Aorta (tissue), 5 donors: Measurements from ENCODE around the gene PHLDB1. TPM values are rescaled to one million over a fixed set of nuclear protein-coding genes. Genes with fewer than 3 reads are reported as not detected.
"Not testable (repeated sequence)": the region's sequence is repeated elsewhere in the genome, so short reads cannot be mapped to it uniquely, and the experiment has no call there.

ENCODE experiments used
- ATAC-seq: fragments of 200-7000 bp; cut with Tn5 transposase; one replicate; pipeline ENCODE4 v1.9.1; 2022; ENCODE audit warnings: moderate library complexity; ENCODE audit not compliant: low FRiP score
- DNase-seq, 2 donors: peaks; one replicate each; pipeline ENCODE4 v3.0.0-alpha.2; 2020
- H3K27ac ChIP-seq, 2 donors: one replicate each; pipeline ENCODE4 v1.5.1; 2013; ENCODE audit warnings: low read length in 2 of 2, mild to moderate bottlenecking in 2 of 2, moderate library complexity in 2 of 2, control low read depth in 1 of 2, inconsistent platforms in 1 of 2, low read depth in 1 of 2
- H3K27me3 ChIP-seq, 2 donors: one replicate each; pipeline ENCODE4 v1.6.1; 2013; ENCODE audit warnings: control low read depth in 1 of 2, low read length in 1 of 2, mild to moderate bottlenecking in 1 of 2, moderate library complexity in 1 of 2; ENCODE audit not compliant: insufficient read depth in 2 of 2, control insufficient read depth in 1 of 2
- H3K36me3 ChIP-seq, 2 donors: one replicate each; pipeline ENCODE4 v1.6.1; 2013; ENCODE audit warnings: control low read depth in 1 of 2, low read length in 1 of 2, mild to moderate bottlenecking in 1 of 2; ENCODE audit not compliant: insufficient read depth in 2 of 2, control insufficient read depth in 1 of 2
- H3K4me1 ChIP-seq, 2 donors: one replicate each; pipeline ENCODE4 v1.6.1; 2013; ENCODE audit warnings: low read length in 2 of 2, control low read depth in 1 of 2, mild to moderate bottlenecking in 1 of 2, moderate library complexity in 1 of 2; ENCODE audit not compliant: insufficient read depth in 2 of 2, control insufficient read depth in 1 of 2
- H3K4me3 ChIP-seq, 2 donors: one replicate each; pipeline ENCODE4 v1.5.1; 2013; ENCODE audit warnings: low read length in 2 of 2, control low read depth in 1 of 2, mild to moderate bottlenecking in 1 of 2
- H3K9me3 ChIP-seq: one replicate; pipeline ENCODE4 v1.6.1; 2013; ENCODE audit warnings: mild to moderate bottlenecking, low read length; ENCODE audit not compliant: control insufficient read depth
- WGBS, 2 donors: extraction: QIAGEN DNeasy Blood & Tissue Kit; methylation state at CpG; one replicate each; pipeline ENCODE4 v1.1.7; 2013; 5-methylcytosine and 5-hydroxymethylcytosine counted together
- intact Hi-C, 2 donors: fragments of 100-400 bp; cut with DNase I; formaldehyde crosslinking; loops; one replicate each; pipeline versions ENCODE4 v1.14.2 to v1.15.0; 2022
- polyA plus RNA-seq, 2 donors: library from polyadenylated mRNA; stranded (reverse); fragments of 200-250 nt; gene quantifications; one replicate each; pipeline ENCODE4 v1.2.3, GENCODE V29; 2013
- total RNA-seq, 2 donors: library from RNA; stranded (reverse); fragmentation: NEBNext Ultra II Directional; extraction: Animal tissue kit (Norgen Biotek cat#: 25700); gene quantifications; one replicate each; pipeline ENCODE4 v1.2.1, GENCODE V29; 2021
- donor health status: healthy with polysubstance abuse.
- donor health status: Bipolar disorder and iron deficiency.
- donor health status: DM: no; HTN: no; CAD: no.
- donor health status: DM: no; HTN: no; CAD: no.
- donor health status: DM: yes; HTN: yes; CAD: no.

PHLDB1 gene
- total and polyA plus RNA-seq, 4 donors: 38.3 to 290 (median 267) TPM

- intact Hi-C loops: no loop called here
- peak in 1 of 2 donors; percentile 55 for DNase-seq
These were observed 9.9 kb upstream of the PHLDB1 start for GRCh38 chr11:118597556-118597955.

GRCh38 chr11:118602331-118602730 is 5.1 kb upstream of the PHLDB1 start:
- 39 to 45% methylated on average over 3 of the region's 3 CpGs for WGBS, 2 donors
- peak in 1 of 2 donors; percentile 40 for DNase-seq
- H3K4me3 ChIP-seq: no peak overlapping the region
- no peaks in the 10 kb centered on the region for H3K9me3 ChIP-seq
- intact Hi-C loops: no loop called here
- H3K36me3 ChIP-seq: peaks cover 0 to 10% of the 10 kb centered on the region in 2 donors
- H3K4me1 ChIP-seq: no peaks in the 10 kb centered on the region
- ATAC-seq: no peak
- H3K27me3 ChIP-seq: no peaks in the 10 kb centered on the region
- no peak overlapping the region for H3K27ac ChIP-seq

More at GRCh38 chr11:118597556-118597955, 9.9 kb upstream of the PHLDB1 start:
- H3K36me3 ChIP-seq: peaks cover 0 to 12% of the 10 kb centered on the region in 2 donors
- no peaks in the 10 kb centered on the region for H3K9me3 ChIP-seq
- H3K4me3 ChIP-seq: no peak overlapping the region
- WGBS, 2 donors: 64% methylated on average over 9 of the region's 9 CpGs
- no peak overlapping the region for H3K27ac ChIP-seq
- no peaks in the 10 kb centered on the region for H3K27me3 ChIP-seq
- no peak for ATAC-seq
- H3K4me1 ChIP-seq: peaks cover 0 to 8% of the 10 kb centered on the region in 2 donors

GRCh38 chr11:118603709-118604108 is 3.7 kb upstream of the PHLDB1 start:
- H3K9me3 ChIP-seq, intact Hi-C loops: not testable (repeated sequence)
- DNase-seq: peak in 1 of 2 donors; percentile 55

DNA sequence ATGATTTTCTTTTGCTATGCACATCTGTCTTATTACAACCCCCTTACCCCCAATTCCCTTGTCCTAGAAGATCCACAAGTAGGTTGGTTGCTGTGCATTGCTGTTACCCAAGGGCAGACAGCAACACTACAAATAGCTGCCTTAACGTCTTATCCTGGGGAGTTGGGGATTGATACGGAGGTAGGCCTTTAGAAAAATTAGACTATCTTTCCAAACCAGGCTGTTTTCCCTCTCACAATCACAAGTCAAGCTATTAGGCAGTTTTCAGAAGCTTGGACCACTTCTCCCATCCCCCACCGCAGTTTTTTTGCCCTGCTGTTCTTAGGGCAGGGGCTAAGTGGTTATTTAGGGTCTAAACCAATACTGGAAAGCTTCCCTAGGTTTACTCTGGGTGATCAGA is 2.8 kb upstream of the PHLDB1 start:
- Histone ChIP-seq H3K27ac (peak overlapping the region; percentile 5 to 73), H3K4me3 (no peak overlapping the region), H3K27me3 (no peaks in the 10 kb centered on the region), H3K36me3 (peaks cover 0 to 7% of the 10 kb centered on the region in 2 donors), H3K9me3 (no peaks in the 10 kb centered on the region), H3K4me1 (no peaks in the 10 kb centered on the region)
- intact Hi-C loops: no loop called here
- peak in 1 of 2 donors; percentile 21 for DNase-seq
- ATAC-seq: no peak
- 64% methylated on average over 3 of the region's 3 CpGs for WGBS, 2 donors

More at GRCh38 chr11:118603709-118604108, 3.7 kb upstream of the PHLDB1 start:
- not testable (repeated sequence) for H3K4me1 ChIP-seq, H3K4me3 ChIP-seq, H3K27me3 ChIP-seq, H3K36me3 ChIP-seq, ATAC-seq, H3K27ac ChIP-seq
- 86% methylated on average over 8 of the region's 8 CpGs for WGBS, 2 donors

- Histone ChIP-seq H3K27me3 (no peaks in the 10 kb centered on the region), H3K9me3 (no peaks in the 10 kb centered on the region), H3K4me3 (no peak overlapping the region), H3K36me3 (peaks cover 0 to 7% of the 10 kb centered on the region in 2 donors), H3K4me1 (no peaks in the 10 kb centered on the region), H3K27ac (peak overlapping the region; percentile 73 to 84)
- 20% methylated on average over 10 of the region's 10 CpGs for WGBS, 2 donors
- DNase-seq (peak; percentile 82 to 88), ATAC-seq (peak; percentile 56)
- intact Hi-C loops: loop anchor here (5.0 kb wide), 2 partner anchors 33 to 52 kb away; partner anchors contain the start of gene ARCN1 (in 2 of the 2)
These were observed 2.1 kb upstream of the PHLDB1 start for GRCh38 chr11:118605116-118605867.

- peak in 1 of 2 donors; percentile 69 for DNase-seq
- 69 to 73% methylated on average over 7 of the region's 7 CpGs for WGBS, 2 donors
- intact Hi-C loops: loop anchor here (5.0 kb wide), 2 partner anchors 34 to 51 kb away; partner anchors contain the start of gene ARCN1 (in 2 of the 2)
- Histone ChIP-seq H3K36me3 (peaks cover 0 to 5% of the 10 kb centered on the region in 2 donors), H3K4me3 (no peak overlapping the region), H3K27ac (peak overlapping the region; percentile 70 to 73), H3K27me3 (no peaks in the 10 kb centered on the region), H3K9me3 (no peaks in the 10 kb centered on the region), H3K4me1 (no peaks in the 10 kb centered on the region)
- no peak for ATAC-seq
These were observed 1.1 kb upstream of the PHLDB1 start for GRCh38 chr11:118606157-118606843.

GRCh38 chr11:118606844-118607228 is 579 bp upstream of the PHLDB1 start:
- Histone ChIP-seq H3K9me3 (no peaks in the 10 kb centered on the region), H3K4me1 (no peaks in the 10 kb centered on the region), H3K4me3 (no peak overlapping the region), H3K27me3 (no peaks in the 10 kb centered on the region), H3K27ac (peak overlapping the region; percentile 13 to 17), H3K36me3 (peaks cover 0 to 5% of the 10 kb centered on the region in 2 donors)
- DNase-seq: peak in 1 of 2 donors; percentile 35
- WGBS, 2 donors: 78 to 79% methylated on average over 7 of the region's 7 CpGs
- intact Hi-C loops: loop anchor here (5.0 kb wide), 2 partner anchors 35 to 50 kb away; partner anchors contain the start of gene ARCN1 (in 2 of the 2)
- no peak for ATAC-seq

DNA sequence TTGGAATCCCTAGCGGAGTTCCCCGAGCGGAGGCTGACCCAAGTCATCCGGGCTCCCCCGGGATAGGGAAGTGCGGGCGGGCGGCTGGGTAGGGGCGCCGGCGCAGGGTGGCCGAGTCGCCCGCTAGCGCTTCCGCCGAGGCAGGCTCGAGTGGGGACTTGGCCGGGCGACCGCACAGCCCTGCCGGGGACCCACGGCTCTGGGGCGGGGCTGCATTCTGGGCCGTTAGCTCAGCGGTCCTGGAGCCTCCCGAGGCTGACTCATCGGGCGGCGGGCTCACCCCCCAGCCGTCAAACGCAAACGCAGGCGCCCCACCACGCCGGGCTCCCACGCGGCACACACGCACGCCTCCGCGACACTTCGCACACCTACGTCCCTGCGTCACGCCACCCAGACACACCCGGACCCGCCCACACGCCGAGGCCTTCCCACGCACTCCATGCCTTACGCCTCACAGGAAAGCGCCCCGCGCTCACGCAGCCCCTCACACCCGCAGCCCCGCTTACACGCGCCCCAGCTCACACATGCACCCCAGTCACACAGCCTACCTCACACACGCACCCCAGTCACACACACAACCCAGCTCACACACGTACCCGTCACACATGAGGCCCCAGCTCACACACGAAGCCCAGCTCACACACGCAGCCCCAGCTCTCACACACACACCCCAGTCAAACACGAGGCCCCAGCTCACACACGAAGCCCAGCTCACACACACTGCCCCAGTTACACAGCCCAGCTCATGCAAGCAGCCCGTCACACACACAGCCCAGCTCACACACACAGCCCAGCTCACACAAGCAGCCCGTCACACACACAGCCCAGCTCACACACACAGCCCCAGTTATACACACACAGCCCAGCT is 1.2 kb downstream of the PHLDB1 start:
- H3K9me3 ChIP-seq: no peaks in the 10 kb centered on the region
- peak; percentile 90 to 96 for DNase-seq
- H3K36me3 ChIP-seq: no peaks in the 10 kb centered on the region
- no peaks in the 10 kb centered on the region for H3K27me3 ChIP-seq
- intact Hi-C loops: loop anchor here (1.0 to 5.0 kb wide), 3 partner anchors 11 to 49 kb away; partner anchors contain the start of gene ARCN1 (in 2 of the 2)
- H3K27ac ChIP-seq: peak overlapping the region; percentile 71 to 92
- H3K4me3 ChIP-seq: peak overlapping the region; percentile 73 to 76
- ATAC-seq: peak; percentile 84
- 8 to 9% methylated on average over 61 to 69 of the region's 69 CpGs for WGBS, 2 donors
- peaks cover 0 to 2% of the 10 kb centered on the region in 2 donors for H3K4me1 ChIP-seq
